HG02852 (cell line): ENCODE measurements around the gene FAM162A.
A peak's percentile ranks its signal among the peaks of the same experiment; 100 is the strongest.

Experiments used
- ATAC-seq: cut with Tn5 transposase; IDR thresholded peaks from one replicate; pipeline ENCODE4 v1.9.1; 2021; ENCODE audit warnings: mild to moderate bottlenecking, moderate library complexity; ENCODE audit not compliant: unreplicated experiment

The FAM162A gene, protein sequence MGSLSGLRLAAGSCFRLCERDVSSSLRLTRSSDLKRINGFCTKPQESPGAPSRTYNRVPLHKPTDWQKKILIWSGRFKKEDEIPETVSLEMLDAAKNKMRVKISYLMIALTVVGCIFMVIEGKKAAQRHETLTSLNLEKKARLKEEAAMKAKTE

DNA sequence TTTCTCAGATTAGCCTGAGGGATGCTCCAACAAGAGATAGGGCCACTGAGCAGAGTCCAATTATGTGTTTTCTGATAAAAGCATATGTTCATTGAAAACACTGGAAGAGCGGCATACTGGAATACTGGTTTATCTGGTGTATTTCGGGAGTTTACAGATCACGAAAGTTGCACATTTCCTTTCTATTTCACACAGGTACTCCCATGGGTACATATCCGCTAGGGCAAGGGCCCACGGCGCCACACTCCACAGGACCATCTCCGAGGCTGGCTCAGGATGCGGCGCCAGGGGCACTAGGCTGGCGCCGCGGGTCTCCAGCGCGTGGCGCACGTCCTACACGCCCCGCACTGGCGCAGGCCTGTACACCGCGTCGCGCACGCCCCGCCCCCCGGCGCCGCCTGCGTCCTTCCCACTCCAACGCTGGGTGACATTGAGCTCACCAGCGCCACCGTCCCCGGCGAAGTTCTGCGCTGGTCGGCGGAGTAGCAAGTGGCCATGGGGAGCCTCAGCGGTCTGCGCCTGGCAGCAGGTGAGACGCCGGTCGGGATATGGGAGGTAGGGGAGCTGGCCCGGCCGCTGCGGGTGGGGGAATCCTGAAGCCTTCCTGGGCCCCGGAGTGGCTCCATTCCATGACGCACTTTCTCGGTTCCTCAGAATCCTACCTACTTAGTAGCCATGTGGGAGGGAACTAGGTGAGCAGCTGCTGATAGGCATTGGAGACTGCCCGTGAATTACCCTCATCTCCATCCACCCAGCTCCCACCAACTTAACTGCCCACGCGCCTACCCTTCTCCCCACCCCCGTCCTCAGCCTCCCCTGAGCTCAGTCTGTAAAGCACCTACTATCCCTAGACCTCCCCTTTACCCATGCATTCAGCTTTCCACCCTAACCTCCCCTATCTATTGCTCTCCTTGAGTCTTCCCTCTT, at the start of gene FAM162A:
Gene FAM162A, plus strand, starts transcription at position 412 of the 927 bp plus-strand sequence. Its CDS starts 84 bp downstream, at position 496.
- peak; percentile 91 for ATAC-seq

DNA sequence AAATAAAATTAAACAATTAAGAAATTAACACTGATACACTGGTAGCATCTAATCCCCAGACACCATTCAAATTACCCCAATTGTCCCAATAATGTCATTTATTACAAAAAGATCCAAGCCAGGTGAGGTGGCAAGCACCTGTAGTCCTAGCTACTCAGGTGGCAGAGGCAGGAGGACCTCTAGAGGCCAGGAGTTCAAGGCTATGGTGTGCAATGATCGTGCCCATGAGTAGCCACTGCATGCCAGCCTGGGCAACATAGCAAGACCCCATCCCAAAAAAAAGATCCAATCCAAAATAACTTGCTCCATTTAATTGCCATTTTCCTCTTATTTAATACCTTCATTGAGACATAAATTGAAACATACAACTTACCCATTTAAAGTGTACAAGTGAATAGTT, 41.2 kb upstream of the FAM162A start:
- no peak for ATAC-seq

DNA sequence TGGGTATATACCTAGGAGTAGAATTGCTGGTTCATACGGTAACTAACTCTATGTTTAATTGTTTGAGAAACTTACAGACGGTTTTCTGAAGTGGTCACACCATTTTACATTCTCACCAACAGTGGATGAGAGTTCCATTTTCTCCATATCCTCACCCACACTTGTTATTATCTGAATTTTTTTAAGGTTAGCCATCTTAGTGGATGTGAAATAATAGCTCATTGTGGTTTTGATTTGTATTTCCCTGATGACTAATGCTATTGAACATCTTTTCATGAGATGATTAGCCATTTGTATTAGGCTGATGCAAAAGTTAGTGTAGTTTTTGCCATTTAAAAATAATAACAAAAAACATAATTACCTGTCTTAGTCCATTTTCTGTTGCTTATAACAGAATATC, 40.3 kb upstream of the FAM162A start:
- no peak for ATAC-seq

DNA sequence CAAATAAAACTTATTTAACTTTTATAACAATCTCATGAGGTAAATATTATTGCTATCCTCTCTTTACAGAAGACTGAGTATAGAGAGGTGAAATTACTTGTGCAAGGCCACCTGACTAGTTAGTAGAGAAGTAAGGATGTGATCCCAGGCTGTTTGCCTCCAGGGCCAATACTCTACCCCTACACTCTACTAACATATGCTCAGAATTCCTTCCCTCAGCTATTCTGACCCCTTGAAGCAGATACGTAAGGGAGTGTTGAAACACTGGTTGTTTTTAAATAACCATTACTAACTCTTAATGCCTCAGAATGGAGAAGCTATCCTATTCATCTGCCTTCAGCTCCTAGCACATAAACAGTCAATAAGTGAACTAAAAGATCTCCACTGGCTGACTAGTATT, 34.8 kb upstream of the FAM162A start:
- no peak for ATAC-seq

DNA sequence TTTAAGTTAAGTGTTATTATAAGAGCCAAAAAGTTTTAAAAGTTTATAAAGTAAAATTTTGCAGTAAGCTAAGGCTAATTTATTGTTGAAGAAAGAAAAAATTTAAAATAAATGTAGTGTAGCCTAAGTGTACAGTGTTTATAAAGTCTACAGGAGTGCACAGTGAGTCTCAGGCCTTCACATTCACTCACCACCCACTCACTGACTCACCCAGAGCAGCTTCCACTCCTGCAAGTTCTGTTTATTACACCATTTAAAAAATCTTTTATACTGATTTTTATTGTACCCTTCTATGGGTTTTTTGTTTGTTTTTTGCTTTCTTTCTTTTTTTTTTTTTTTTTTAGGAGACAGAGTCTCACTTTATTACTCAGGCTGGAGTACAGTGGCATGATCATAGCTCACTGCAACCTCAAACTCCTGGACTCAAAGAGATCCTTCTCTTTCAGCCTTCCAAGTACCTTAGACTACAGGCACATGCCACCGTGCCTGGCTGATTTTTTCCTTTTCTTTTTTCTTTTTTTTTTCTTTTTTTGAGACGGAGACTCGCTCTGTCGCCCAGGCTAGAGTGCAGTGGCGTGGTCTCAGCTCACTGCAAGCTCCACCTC, 33.1 kb upstream of the FAM162A start:
- ATAC-seq = no peak

DNA sequence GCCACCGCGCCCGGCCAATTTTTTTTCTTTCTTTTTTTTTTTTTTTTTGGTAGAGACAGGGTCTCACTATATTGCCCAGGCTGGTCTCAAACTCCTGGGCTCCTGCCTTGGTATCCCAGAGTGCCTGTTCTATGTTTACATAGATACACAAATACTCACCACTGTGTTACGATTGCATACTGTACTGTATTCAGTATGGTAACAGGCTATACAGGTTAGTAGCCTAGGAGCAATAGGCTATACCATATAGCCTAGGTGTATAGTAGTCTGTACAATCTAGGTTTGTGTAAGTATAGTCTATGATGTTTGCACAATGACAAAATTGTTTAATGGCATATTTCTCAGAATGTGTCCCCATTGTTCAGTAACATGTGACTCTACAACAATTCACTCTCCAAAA, 32.4 kb upstream of the FAM162A start:
- no peak for ATAC-seq

DNA sequence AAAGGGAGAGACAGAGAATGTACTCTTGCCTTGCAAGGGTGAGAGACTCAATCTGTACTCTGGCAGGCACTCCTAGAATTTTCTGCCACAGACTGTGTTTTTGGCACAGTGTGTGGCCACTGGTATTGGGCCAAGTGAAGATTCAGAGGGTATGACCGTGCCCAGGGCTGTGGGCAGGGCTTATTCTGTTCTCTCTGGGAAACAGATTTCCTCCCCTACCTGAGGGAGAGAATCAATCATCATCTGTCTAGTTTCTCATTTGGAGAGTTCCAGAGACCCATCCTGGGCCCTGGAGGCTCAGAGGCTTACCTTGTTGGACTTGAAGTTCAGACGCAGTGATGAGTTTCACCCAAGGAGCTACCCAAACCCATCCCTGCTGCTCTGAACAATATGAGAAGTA, 30.8 kb upstream of the FAM162A start:
- ATAC-seq = no peak

DNA sequence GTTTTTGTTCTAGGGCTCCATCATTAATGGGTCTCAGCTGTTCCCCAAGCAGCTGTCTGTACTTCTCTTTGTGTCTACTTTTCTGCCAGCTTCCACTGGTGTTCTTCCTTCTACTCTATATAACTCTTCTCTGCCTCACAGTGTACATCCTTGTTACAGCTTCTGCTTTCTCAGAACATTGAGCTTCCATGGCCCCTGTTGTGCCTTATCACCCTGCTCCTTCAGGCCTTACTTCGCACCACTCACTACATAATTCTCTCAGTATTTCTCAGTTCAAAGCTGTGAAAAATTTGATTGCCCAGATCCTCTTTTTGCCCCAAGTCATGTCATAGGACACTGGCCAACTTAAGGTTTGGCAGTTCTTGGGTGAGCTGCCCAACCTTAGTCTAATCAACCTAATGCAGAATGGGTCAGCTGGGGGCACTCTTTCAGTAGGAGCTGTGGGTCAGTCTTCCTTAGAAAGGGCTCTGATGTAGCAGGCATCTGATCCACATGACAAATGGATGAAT, 30.0 kb upstream of the FAM162A start:
- ATAC-seq = no peak

DNA sequence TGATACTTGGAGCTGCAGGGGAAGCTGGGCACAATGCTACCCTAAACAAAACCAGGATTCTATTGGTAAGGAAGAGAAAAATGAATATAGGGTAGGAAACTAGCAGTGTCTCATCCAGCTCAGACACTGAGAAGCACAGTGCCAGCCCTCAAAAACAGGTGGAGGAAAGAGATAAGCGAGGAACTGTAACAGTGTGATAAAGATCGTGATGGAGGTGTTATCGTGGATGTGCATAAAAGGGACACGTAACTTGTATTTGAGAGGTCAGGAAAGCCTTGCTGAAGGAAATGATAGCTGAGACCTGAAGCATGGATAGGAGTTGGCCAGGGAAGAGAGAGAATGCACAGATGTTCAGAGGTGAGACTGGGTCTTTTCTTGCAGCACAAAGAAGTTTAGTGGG, 28.4 kb upstream of the FAM162A start:
- no peak for ATAC-seq

DNA sequence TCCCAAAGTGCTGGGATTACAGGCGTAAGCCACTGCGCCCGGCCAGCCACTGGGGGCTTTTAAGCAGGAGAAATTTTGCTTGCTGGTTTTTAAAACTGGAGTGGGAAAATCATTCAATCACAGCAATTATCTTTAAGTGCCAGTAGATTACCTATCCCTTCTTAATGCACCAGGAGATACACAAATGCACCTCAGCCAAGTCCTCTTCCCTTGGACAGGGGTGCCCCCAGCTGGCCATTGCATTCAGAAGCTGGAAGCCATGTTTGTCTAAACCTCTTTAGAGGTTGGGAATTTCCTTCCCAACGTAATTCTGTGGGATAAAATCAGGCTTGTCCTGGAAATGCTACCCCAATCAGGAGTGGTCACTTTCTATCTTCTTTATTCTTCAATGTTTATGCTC, 27.6 kb upstream of the FAM162A start:
- no peak for ATAC-seq

DNA sequence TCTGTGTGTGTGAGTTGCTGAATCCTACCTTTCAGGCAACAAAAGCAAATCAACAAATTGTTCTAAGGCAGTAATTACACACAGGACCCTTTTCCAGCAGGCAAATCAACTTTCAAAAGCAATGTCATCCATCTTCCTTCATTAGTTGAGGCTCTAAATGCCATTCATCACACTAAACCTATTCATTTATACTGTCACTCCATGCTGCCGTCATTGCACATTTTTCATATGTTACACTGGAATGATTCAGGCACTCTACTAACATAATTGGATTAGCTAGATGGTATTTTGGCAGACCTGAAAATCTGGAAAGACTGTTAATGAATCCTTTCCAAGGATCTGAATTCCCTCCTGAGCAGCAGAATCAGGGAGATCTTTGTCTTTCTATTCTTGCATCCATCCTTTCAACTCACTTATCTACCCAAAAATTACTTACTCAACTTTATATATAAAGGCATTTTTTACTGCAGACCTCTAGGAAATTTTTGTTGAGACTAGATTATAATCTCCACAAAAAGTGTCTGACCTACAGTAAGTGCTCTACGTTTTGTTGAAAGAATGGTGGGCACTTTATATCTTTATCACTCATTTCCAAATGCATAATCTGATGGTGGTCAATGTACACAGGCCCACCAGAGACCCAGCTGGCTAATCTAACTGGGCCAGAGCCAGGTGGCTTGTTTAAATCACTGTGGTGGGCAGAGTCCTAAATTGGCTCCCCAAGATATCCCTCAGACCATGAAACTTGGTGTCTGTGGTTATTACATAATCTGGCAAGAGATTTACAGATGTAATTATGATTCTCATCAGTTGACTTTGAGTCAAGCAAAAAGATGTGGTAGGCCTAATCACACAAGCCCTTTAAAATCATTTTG, 25.9 kb upstream of the FAM162A start:
- ATAC-seq = no peak

DNA sequence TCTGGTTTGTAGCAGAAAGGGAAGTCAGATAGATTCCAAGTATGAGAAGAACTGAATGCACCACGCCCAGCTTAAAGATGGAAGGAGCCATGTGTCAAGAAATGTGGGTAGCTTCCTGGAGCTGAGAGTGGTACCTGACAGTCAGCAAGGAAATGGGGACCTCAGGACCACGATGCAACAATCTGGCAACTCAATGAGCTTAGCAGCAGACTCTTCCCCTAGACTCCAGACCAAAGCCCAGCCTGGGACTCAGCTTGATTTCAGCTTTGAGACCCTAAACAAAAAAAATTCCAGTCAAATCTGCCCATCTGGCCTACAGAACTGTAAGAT, 25.3 kb upstream of the FAM162A start:
- no peak for ATAC-seq

DNA sequence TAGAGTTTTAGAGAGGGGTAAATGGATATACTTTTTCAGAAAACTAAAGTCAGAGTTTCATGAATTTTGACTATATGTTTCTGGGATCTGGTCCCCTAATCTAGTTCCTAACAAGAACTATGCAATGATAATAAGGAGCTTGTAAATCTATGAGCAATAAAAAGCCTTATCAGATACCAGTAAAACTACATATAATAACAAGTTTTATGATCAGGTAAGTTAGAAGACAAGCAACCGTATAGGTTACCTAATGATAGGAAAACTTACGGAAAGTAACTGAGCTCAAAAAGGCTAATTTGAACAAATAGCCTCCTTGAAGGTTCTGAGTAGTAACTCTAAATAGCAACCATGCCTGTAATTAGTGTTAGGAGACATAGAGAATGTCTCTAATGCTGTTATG, 22.0 kb upstream of the FAM162A start:
- ATAC-seq = no peak

DNA sequence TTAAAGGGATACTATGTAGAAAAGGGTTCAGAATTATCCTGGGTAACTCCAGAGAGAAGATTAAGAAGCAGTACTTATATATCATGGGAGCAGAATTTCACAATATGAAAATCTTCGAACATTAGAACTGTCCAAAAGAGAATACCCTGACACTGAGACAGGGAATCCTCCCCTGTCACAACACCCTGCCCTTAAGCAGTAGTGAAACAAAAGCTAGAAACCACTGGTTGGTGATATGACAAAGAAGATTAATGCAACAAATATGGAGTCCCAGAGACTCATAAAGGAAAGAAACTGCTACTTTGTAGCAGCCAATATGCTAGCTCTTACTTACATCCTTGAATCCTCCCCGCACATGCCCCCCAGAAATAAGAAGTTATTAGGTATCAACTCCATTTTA, 19.5 kb upstream of the FAM162A start:
- ATAC-seq = no peak

DNA sequence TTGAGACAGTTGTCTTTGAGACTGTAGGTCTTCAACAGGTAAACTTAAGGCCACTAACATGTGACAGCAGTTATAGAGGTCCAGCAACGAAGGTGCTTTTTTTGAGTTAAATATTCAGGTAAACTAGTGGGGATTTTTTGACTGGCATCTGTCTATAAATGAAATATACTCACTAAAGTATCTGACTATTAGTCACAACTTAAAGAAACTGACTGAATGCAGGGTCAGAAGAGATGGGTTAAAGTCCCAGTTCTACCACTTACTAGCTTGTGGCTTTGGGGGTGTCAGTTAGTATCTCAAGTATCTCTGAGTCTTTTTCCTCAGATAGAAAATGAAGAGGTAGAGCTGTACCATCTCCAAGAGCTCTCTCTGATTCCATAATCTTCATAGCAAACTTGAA, 18.9 kb upstream of the FAM162A start:
- peak; percentile 49 for ATAC-seq

DNA sequence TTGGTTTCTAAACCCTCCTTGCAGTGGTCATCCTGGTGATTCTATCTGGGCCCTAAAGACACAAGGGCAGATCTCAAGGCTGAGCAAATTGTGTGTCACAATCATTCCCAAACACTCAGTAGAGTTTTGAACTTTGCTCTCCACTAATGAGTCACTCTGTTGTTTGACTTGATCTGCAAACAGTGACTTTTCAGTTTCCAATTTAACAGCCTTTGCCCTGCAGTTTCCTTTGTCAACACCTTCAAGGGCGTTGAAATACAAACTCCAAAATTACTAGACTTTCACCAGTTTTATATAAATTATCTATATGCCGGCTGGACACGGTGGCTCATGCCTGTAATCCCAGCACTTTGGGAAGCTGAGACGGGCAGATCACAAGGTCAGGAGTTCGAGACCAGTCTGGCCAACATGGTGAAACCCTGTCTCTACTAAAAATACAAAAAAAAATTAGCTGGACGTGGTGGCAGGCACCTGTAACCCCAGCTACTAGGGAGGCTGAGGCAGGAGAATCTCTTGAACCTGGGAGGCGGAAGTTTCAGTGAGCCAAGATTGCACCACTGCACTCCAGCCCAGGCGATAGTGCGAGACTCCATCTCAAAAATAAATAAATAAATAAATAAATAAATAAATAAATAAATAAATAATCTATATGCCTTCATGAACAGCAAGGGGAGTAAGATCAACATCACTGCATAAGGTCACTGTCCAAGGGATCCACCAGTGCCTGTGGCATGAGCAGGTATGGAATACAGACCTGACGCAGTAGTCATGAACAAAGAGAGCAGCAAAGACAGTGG, 18.2 kb upstream of the FAM162A start:
- peak; percentile 86 for ATAC-seq

DNA sequence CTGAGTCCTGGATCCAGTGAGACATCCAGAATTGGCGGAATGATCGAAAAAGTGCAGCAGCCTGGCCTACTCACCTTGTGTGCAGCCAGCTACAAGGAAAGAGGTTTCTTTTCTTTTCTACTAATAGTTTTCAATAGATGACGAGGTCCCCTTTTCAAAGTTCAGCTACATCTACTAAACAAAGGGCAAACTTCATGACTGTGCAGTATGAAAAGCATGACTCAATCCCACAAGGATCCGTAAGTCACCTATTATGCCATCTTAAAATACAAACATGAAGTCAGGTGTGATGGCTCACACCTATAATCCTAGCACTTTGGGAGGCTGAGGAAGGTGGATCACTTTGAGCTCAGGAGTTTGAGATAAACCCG, 17.6 kb upstream of the FAM162A start:
- ATAC-seq = no peak

DNA sequence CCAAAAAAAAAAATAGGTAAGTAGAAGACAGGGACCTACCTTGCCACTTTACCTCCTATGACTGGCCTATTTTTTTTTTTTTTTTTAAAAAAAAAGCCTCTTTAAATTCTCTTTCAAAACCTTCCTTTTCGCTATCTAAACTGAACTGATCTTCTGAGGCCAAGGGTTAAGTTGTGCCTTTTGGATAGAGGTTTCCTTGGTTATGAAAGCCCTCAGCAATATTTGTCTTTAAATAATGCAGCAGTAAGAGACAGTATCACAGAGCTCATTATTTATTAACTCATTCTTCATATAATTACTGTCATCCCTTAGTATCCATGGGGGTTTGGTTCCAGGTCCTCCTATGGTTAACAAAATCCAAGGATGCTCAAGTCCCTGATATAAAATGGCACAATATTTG, 9.9 kb upstream of the FAM162A start:
- ATAC-seq = no peak

DNA sequence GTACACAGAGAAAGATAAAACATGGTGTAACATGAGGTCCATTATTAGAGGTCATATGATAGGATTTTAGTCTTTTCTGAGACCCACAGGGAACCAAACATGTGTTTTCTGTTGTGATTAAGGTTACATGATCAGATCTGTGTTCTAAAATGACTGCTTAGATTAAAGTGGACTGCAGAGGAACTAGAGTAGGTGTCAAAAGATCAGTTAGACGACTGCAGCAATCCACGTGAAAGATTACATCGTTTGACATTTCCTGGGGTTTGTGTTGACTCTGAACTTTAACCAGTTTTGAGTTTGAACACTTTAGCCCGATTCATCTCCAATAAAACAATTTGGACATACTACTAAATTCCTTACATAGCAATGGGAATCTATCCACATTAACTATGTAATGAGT, 6.0 kb upstream of the FAM162A start:
- no peak for ATAC-seq
